Neural cell (in vitro differentiated cells): ENCODE data around the gene KCNK17. TPM values are rescaled to one million over a fixed set of nuclear protein-coding genes. Genes with fewer than 3 reads are reported as not detected.

Experiments
- H2AFZ ChIP-seq: fragments of 200-600, 300-800 bp; sonication (generic), shearing (Covaris generic); 2 replicates; pipeline ENCODE4 v1.6.0; 2014; ENCODE audit warnings: low read depth, mild to moderate bottlenecking, antibody characterized with exemption, low read length, moderate library complexity
- H3F3A ChIP-seq: fragments of 200-600 bp; shearing (Covaris generic); 2 replicates; pipeline ENCODE4 v1.6.1; 2016; ENCODE audit warnings: mild to moderate bottlenecking, moderate library complexity, mixed read lengths, antibody characterized with exemption, low read length; ENCODE audit not compliant: insufficient read depth, poor library complexity, severe bottlenecking
- H3K27ac ChIP-seq: fragments of 200-600, 300-800 bp; sonication (generic), shearing (Covaris generic); 2 replicates; pipeline ENCODE4 v1.5.1; 2014; ENCODE audit warnings: mild to moderate bottlenecking, low read length, moderate library complexity
- H3K27me3 ChIP-seq: fragments of 300-800, 200-600 bp; sonication (generic), shearing (Covaris generic); 2 replicates; pipeline ENCODE4 v1.6.0; 2014; ENCODE audit warnings: mild to moderate bottlenecking, low read depth, low read length, moderate library complexity; ENCODE audit not compliant: insufficient read depth
- H3K36me3 ChIP-seq: fragments of 300-800, 200-600 bp; sonication (generic), shearing (Covaris generic); 2 replicates; pipeline ENCODE4 v1.5.1; 2014; ENCODE audit warnings: mild to moderate bottlenecking, antibody characterized with exemption, low read length, moderate library complexity; ENCODE audit not compliant: insufficient read depth
- H3K4me2 ChIP-seq: fragments of 300-800, 200-600 bp; sonication (generic), shearing (Covaris generic); 2 replicates; pipeline ENCODE4 v1.6.0; 2014; ENCODE audit warnings: mild to moderate bottlenecking, low read length
- H3K4me3 ChIP-seq: fragments of 300-800, 200-600 bp; sonication (generic), shearing (Covaris generic); 2 replicates; pipeline ENCODE4 v1.5.1; 2014; ENCODE audit warnings: mild to moderate bottlenecking, low read length, moderate library complexity
- H3K79me2 ChIP-seq: fragments of 200-600 bp; shearing (Covaris generic); replicated peaks from 2 replicates; pipeline ENCODE4 v1.6.0; 2014; ENCODE audit warnings: mild to moderate bottlenecking, low read length, moderate library complexity; ENCODE audit not compliant: insufficient read depth
- H3K9ac ChIP-seq: fragments of 300-800, 200-600 bp; sonication (generic), shearing (Covaris generic); 2 replicates; pipeline ENCODE4 v1.6.1; 2016; ENCODE audit warnings: mild to moderate bottlenecking, low read length, mixed read lengths
- H3K9me2 ChIP-seq: fragments of 200-600 bp; shearing (Covaris generic); 2 replicates; pipeline ENCODE4 v1.6.1; 2016; ENCODE audit warnings: mild to moderate bottlenecking, low read length, mixed read lengths; ENCODE audit not compliant: insufficient read depth
- H3K9me3 ChIP-seq: fragments of 200-600, 300-800 bp; sonication (generic), shearing (Covaris generic); 2 replicates; pipeline ENCODE4 v1.6.1; 2016; ENCODE audit warnings: mild to moderate bottlenecking, mixed run types, low read length, moderate library complexity, mixed read lengths
- H4K20me1 ChIP-seq: fragments of 200-600 bp; shearing (Covaris generic); 2 replicates; pipeline ENCODE4 v1.6.1; 2016; ENCODE audit warnings: mild to moderate bottlenecking, mixed run types; ENCODE audit not compliant: insufficient read depth
- CTCF ChIP-seq: fragments of 450-650 bp; IDR thresholded peaks from 2 replicates; pipeline ENCODE4 v1.5.1; 2014; ENCODE audit warnings: antibody characterized with exemption, mild to moderate bottlenecking, moderate library complexity; ENCODE audit not compliant: poor library complexity, severe bottlenecking
- EP300 ChIP-seq: fragments of 450-650 bp; conservative IDR thresholded peaks from 2 replicates; pipeline ENCODE4 v1.6.1; 2014; ENCODE audit warnings: antibody characterized with exemption, mild to moderate bottlenecking, moderate library complexity; ENCODE audit not compliant: poor library complexity, severe bottlenecking
- EZH2 ChIP-seq: fragments of 200-600, 300-800 bp; shearing (Covaris generic), sonication (generic); IDR thresholded peaks from 2 replicates; pipeline ENCODE4 v1.6.1; 2014; ENCODE audit warnings: antibody characterized with exemption, low read length, borderline replicate concordance, mild to moderate bottlenecking; ENCODE audit not compliant: insufficient read depth, poor library complexity, severe bottlenecking
- MXI1 ChIP-seq: fragments of 450-650 bp; conservative IDR thresholded peaks from 2 replicates; pipeline ENCODE4 v1.6.1; 2014; ENCODE audit warnings: antibody characterized with exemption, mild to moderate bottlenecking; ENCODE audit not compliant: poor library complexity, severe bottlenecking
- POLR2AphosphoS5 ChIP-seq: IDR thresholded peaks from 2 replicates; pipeline ENCODE4 v1.6.1; 2012
- RAD21 ChIP-seq: fragments of 450-650 bp; conservative IDR thresholded peaks from 2 replicates; pipeline ENCODE4 v1.6.1; 2014; ENCODE audit warnings: antibody characterized with exemption, mild to moderate bottlenecking, moderate library complexity
- REST ChIP-seq: IDR thresholded peaks from 2 replicates; pipeline ENCODE4 v1.6.1; 2012; ENCODE audit warnings: borderline replicate concordance
- SMC3 ChIP-seq: fragments of 450-650 bp; conservative IDR thresholded peaks from 2 replicates; pipeline ENCODE4 v1.6.1; 2014; ENCODE audit warnings: antibody characterized with exemption, mild to moderate bottlenecking, moderate library complexity; ENCODE audit not compliant: poor library complexity
- TAF1 ChIP-seq: IDR thresholded peaks from 2 replicates; pipeline ENCODE4 v1.6.1; 2012; ENCODE audit warnings: low read depth
- polyA plus RNA-seq: library from polyadenylated mRNA; depleted of rRNA; stranded (reverse); fragments of >200 nt; gene quantifications from 2 replicates; pipeline ENCODE4 v1.2.3, GENCODE V29; 2014

Gene KCNK17
- polyA plus RNA-seq, 1 donor from 2014 or later = 0.67 TPM

GRCh38 chr6:39341937-39342336 lies 27.7 kb upstream of the KCNK17 start:
- Histone ChIP-seq H3K9ac (no peak overlapping the region), H3K27me3 (no peaks in the 10 kb centered on the region), H3K9me3 (no peaks in the 10 kb centered on the region), H4K20me1 (no peaks in the 10 kb centered on the region), H3K27ac (no peak overlapping the region), H3K9me2 (no peaks in the 10 kb centered on the region), H3F3A (no peaks in the 10 kb centered on the region), H3K4me2 (no peak overlapping the region), H3K4me3 (no peak overlapping the region), H3K36me3 (no peaks in the 10 kb centered on the region), H2AFZ (no peak overlapping the region), H3K79me2 (no peaks in the 10 kb centered on the region)
- TF ChIP-seq POLR2AphosphoS5 = no peak
- no peak for TF ChIP-seq TAF1

GRCh38 chr6:39341352-39341751 lies 27.1 kb upstream of the KCNK17 start:
- Histone ChIP-seq H3K36me3 (no peaks in the 10 kb centered on the region), H3F3A (no peaks in the 10 kb centered on the region), H3K9ac (no peak overlapping the region), H3K9me2 (no peaks in the 10 kb centered on the region), H3K4me2 (no peak overlapping the region), H2AFZ (no peak overlapping the region), H3K9me3 (no peaks in the 10 kb centered on the region), H4K20me1 (no peaks in the 10 kb centered on the region), H3K79me2 (no peaks in the 10 kb centered on the region), H3K27ac (no peak overlapping the region), H3K27me3 (no peaks in the 10 kb centered on the region), H3K4me3 (no peak overlapping the region)
- TF ChIP-seq POLR2AphosphoS5 = no peak
- TF ChIP-seq REST = no peak
- TF ChIP-seq RAD21 = no peak
- TF ChIP-seq SMC3 = no peak
- TF ChIP-seq CTCF = no peak
- TF ChIP-seq MXI1 = no peak
- no peak for TF ChIP-seq TAF1
- TF ChIP-seq EZH2 = no peak
- no peak for TF ChIP-seq EP300

GRCh38 chr6:39339868-39340550 lies 25.8 kb upstream of the KCNK17 start:
- no peaks in the 10 kb centered on the region for H3K9me3 ChIP-seq
- H3K4me3 ChIP-seq = no peak overlapping the region
- TF ChIP-seq SMC3 = no peak
- TF ChIP-seq EP300 = no peak
- H4K20me1 ChIP-seq = no peaks in the 10 kb centered on the region
- no peak overlapping the region for H3K27ac ChIP-seq
- no peaks in the 10 kb centered on the region for H3F3A ChIP-seq
- no peak overlapping the region for H3K9ac ChIP-seq
- no peaks in the 10 kb centered on the region for H3K79me2 ChIP-seq
- H3K36me3 ChIP-seq = no peaks in the 10 kb centered on the region
- no peaks in the 10 kb centered on the region for H3K27me3 ChIP-seq
- H3K4me2 ChIP-seq = no peak overlapping the region
- no peaks in the 10 kb centered on the region for H3K9me2 ChIP-seq
- no peak overlapping the region for H2AFZ ChIP-seq
